Activated CD4-positive, alpha-beta memory T cell treated with anti-CD3 and anti-CD28 coated beads for 36 hours (primary cell): ENCODE measurements around the gene INTS13. TPM values are rescaled to one million over a fixed set of nuclear protein-coding genes. Genes with fewer than 3 reads are reported as not detected.

ENCODE experiments used
- CTCF ChIA-PET: fragments of 350-600 bp; sonication (Branson Sonifier 250); formaldehyde crosslinking; loops from one replicate; lab custom pipeline; 2021; ENCODE audit warnings: antibody characterized with exemption, inconsistent platforms; lab: Charles Lee
- POLR2A ChIA-PET: fragments of 350-600 bp; sonication (Branson Sonifier 250); formaldehyde crosslinking; loops from one replicate; lab custom pipeline; 2021; ENCODE audit warnings: antibody characterized with exemption; lab: Charles Lee
- DNase-seq: peaks from one replicate; pipeline ENCODE4 v3.0.0-alpha.2; 2020
- H3K27ac Mint-ChIP-seq: one replicate; pipeline ENCODE4 v1.8.0; 2021; ENCODE audit warnings: mixed read lengths
- H3K27me3 Mint-ChIP-seq: one replicate; pipeline ENCODE4 v1.8.0; 2021; ENCODE audit warnings: mixed read lengths
- H3K36me3 Mint-ChIP-seq: one replicate; pipeline ENCODE4 v1.8.0; 2021; ENCODE audit warnings: mixed read lengths
- H3K4me1 Mint-ChIP-seq: one replicate; pipeline ENCODE4 v1.8.0; 2021; ENCODE audit warnings: low read depth, mixed read lengths
- H3K4me3 Mint-ChIP-seq: one replicate; pipeline ENCODE4 v1.8.0; 2021; ENCODE audit warnings: mild to moderate bottlenecking, mixed read lengths
- H3K9me3 Mint-ChIP-seq: one replicate; pipeline ENCODE4 v1.8.0; 2021; ENCODE audit warnings: mixed read lengths
- intact Hi-C: fragments of 100-400 bp; cut with micrococcal nuclease; formaldehyde crosslinking; loops from one replicate; pipeline ENCODE4 v1.15.1; 2023
- total RNA-seq, 2 experiments: library from RNA; stranded (reverse); gene quantifications; one replicate each; pipeline ENCODE4 v1.2.3, GENCODE V29; 2021

The INTS13 gene
- total RNA-seq, 2 experiments from 2014 or later: 54.5 to 54.8 TPM

DNA sequence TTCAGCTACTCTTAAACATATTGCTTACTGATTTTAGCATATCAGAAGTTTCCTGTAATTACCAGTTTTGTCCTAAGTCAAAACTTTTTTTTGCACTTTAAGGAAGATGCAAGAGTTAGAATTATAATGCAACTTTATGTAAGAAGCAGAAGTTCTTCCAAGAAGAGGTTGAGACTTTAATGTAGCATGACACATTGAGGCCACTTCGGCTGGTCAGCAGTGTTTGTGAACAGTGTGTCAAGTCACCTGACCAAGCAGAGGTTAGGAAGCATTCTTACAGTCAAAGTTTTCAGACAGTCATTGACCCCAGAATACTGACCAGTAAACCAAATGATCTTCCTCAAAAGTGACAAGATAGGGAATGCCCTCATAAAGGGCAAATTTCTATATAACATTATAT lies 15.7 kb upstream of the INTS13 start:
- CTCF ChIA-PET: no interaction called here
- H3K9me3 Mint-ChIP-seq: peaks cover 4% of the 10 kb centered on the region
- POLR2A ChIA-PET: no interaction called here
- peaks cover 42% of the 10 kb centered on the region for H3K4me1 Mint-ChIP-seq
- H3K36me3 Mint-ChIP-seq: peaks cover 25% of the 10 kb centered on the region
- no peak for DNase-seq
- intact Hi-C loops: no loop called here
- no peak overlapping the region for H3K27ac Mint-ChIP-seq
- no peaks in the 10 kb centered on the region for H3K27me3 Mint-ChIP-seq
- H3K4me3 Mint-ChIP-seq: no peak overlapping the region

- Mint-ChIP-seq H3K27me3 (no peaks in the 10 kb centered on the region), H3K36me3 (peaks cover 33% of the 10 kb centered on the region), H3K4me3 (no peak overlapping the region), H3K27ac (peak overlapping the region; percentile 53), H3K4me1 (peaks cover 61% of the 10 kb centered on the region), H3K9me3 (peaks cover 13% of the 10 kb centered on the region)
- POLR2A ChIA-PET: no interaction called here
- CTCF ChIA-PET: no interaction called here
- intact Hi-C loops: no loop called here
- no peak for DNase-seq
Measured at GRCh38 chr12:26948309-26948708, 10.5 kb upstream of the INTS13 start.

DNA sequence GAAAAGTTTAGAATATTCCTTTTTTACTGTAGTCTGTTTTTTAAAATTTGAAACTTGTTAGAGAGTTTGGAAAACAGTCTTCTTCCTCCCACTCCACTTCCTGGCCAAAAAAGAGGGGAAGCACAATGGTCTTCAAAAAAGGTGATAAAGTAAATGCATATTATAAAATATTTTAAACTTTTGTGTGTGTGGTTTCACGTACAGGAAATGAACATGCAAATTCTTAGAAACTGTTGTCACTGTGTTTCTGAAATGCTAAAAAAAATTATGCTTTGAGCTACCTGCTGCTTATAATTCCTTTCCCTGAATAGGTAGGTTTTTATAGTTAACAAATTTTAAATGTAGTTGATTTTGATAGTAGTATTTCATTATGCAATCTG lies 3.4 kb upstream of the INTS13 start:
- Mint-ChIP-seq H3K36me3 (peaks cover 9% of the 10 kb centered on the region), H3K27me3 (no peaks in the 10 kb centered on the region), H3K27ac (peak overlapping the region; percentile 92), H3K4me3 (peak overlapping the region; percentile 67), H3K9me3 (no peaks in the 10 kb centered on the region), H3K4me1 (peaks cover 46% of the 10 kb centered on the region)
- intact Hi-C loops: loop anchor here (2.0 kb wide), 1 partner anchor 14 kb away; no protein-coding TSS in a partner anchor
- ChIA-PET CTCF (interaction anchor here (1.1 to 2.2 kb wide), 2 partner anchors 72 to 75 kb away, joined by 3 to 5 read pairs; no protein-coding TSS in a partner anchor), POLR2A (interaction anchor here (0.9 kb wide), 1 partner anchor 108 kb away, joined by 4 read pairs; the partner anchor contains the start of gene ITPR2)
- DNase-seq: no peak

DNA sequence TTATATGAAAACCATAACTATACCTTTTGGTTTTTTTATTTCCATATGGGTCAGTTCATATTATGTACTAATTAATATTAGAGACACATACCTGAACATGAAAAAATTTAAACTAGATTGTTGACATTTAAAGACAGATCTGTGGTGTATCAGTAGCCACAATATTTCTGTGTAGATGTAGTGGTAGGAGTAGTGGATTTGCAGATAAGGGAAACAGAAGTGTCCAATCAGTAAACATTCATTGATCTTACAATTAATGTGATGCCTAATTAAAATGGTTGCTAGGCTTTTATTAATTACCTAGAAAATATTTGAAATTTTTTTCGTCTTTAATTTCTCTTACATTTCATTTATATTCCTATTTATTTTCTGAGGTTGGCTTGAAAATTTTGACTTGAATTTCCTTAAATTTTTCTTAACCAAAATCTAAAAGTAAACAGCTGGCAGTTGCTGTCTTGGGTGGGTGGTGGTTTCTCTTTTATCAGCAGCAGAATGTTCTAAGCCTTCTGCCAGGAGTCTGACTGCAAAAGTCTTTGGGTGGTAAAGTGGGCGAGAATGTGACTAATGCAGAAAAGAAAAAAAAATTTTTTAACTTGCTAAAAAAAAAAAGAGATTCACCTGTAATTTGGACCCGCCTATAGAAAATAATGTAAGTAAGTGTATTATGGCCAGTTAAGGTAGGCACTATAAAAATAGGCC lies 2.9 kb upstream of the INTS13 start:
- intact Hi-C loops: loop anchor here (2.0 kb wide), 1 partner anchor 14 kb away; no protein-coding TSS in a partner anchor
- no peaks in the 10 kb centered on the region for H3K9me3 Mint-ChIP-seq
- ChIA-PET CTCF (interaction anchor here (2.2 kb wide), 1 partner anchor 75 kb away, joined by 5 read pairs; no protein-coding TSS in a partner anchor), POLR2A (interaction anchor here (0.9 kb wide), 1 partner anchor 107 kb away, joined by 4 read pairs; the partner anchor contains the start of gene ITPR2)
- H3K4me1 Mint-ChIP-seq: peaks cover 46% of the 10 kb centered on the region
- peaks cover 4% of the 10 kb centered on the region for H3K36me3 Mint-ChIP-seq
- DNase-seq: peak; percentile 36
- peak overlapping the region; percentile 67 for H3K4me3 Mint-ChIP-seq
- peak overlapping the region; percentile 92 for H3K27ac Mint-ChIP-seq
- no peaks in the 10 kb centered on the region for H3K27me3 Mint-ChIP-seq

- ChIA-PET POLR2A (no interaction called here), CTCF (no interaction called here)
- intact Hi-C loops: loop anchor here (2.0 to 10.0 kb wide), 5 partner anchors 15 to 845 kb away; partner anchors contain the start of genes KLHL42 and MANSC4
- no peak for DNase-seq
- H3K4me1 Mint-ChIP-seq: peaks cover 49% of the 10 kb centered on the region
- H3K4me3 Mint-ChIP-seq: peak overlapping the region; percentile 94
- H3K27me3 Mint-ChIP-seq: no peaks in the 10 kb centered on the region
- no peaks in the 10 kb centered on the region for H3K9me3 Mint-ChIP-seq
- H3K27ac Mint-ChIP-seq: peak overlapping the region; percentile 92
- H3K36me3 Mint-ChIP-seq: peaks cover 6% of the 10 kb centered on the region
Measured at GRCh38 chr12:26939953-26940352, 2.2 kb upstream of the INTS13 start.

DNA sequence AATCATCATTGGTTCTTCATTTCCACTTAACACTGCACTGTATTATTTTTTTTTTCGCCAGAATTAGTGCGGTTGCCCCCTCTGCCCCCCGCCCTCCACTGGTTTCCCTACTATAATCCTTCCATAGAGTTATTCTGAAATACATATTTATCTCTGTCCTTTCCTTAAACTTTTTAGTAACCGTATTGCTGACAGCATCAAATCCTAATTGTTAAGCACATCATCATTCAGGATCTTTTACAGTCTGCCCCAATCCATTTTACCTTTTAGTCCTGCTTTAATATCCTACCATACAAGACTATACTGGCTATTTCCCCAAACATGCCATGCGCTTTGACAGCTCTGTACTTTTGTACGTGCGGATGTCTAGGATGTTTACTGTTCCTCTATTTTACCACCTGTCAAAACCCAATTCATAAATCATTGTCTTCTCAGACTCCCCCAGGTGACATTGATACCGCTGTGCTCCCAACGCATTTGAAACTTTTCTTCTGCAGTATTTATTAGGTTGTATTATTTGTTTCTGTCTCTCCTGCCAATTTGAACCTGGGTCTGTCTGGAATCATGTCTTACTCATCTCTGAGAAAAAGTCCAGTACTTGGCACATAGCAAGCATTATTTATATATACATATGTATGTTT lies 1.5 kb upstream of the INTS13 start:
- no peaks in the 10 kb centered on the region for H3K9me3 Mint-ChIP-seq
- no peaks in the 10 kb centered on the region for H3K27me3 Mint-ChIP-seq
- ChIA-PET POLR2A (no interaction called here), CTCF (no interaction called here)
- H3K36me3 Mint-ChIP-seq: peaks cover 10% of the 10 kb centered on the region
- peak overlapping the region; percentile 94 for H3K4me3 Mint-ChIP-seq
- H3K27ac Mint-ChIP-seq: peak overlapping the region; percentile 98
- intact Hi-C loops: loop anchor here (2.0 to 10.0 kb wide), 4 partner anchors 87 to 845 kb away; partner anchors contain the start of genes KLHL42 and MANSC4
- peaks cover 51% of the 10 kb centered on the region for H3K4me1 Mint-ChIP-seq
- DNase-seq: no peak

GRCh38 chr12:26938701-26939062 lies 901 bp upstream of the INTS13 start:
- peaks cover 49% of the 10 kb centered on the region for H3K4me1 Mint-ChIP-seq
- CTCF ChIA-PET: no interaction called here
- peak overlapping the region; percentile 98 for H3K27ac Mint-ChIP-seq
- intact Hi-C loops: loop anchor here (1.0 to 10.0 kb wide), 9 partner anchors 34 to 846 kb away; partner anchors contain the start of genes ITPR2, KLHL42, MANSC4 and STK38L
- no peaks in the 10 kb centered on the region for H3K27me3 Mint-ChIP-seq
- H3K4me3 Mint-ChIP-seq: peak overlapping the region; percentile 94
- peak; percentile 44 for DNase-seq
- no peaks in the 10 kb centered on the region for H3K9me3 Mint-ChIP-seq
- peaks cover 10% of the 10 kb centered on the region for H3K36me3 Mint-ChIP-seq
- POLR2A ChIA-PET: no interaction called here

DNA sequence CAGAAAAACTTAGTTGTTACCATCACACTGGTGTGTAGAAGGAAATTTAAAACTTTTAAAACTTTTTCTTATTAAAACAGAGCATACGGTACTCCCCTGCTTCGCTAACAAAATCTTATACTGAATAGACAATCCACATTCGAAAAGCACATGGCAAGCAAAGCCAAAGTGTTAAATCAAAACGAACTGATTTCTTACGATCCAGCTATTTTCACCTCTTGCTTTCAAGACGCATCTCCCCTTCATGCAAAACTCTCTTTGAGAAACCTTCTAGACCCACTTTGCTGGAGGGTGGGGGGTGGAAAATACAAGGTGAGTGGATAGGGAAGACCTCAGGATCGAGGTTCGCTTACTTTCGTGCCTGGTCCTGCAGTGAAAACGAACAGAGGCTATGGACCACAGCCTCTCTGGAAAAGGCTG lies 328 bp downstream of the INTS13 start:
- ChIA-PET CTCF (interaction anchor here (1.2 kb wide), 1 partner anchor 77 kb away, joined by 8 read pairs; the partner anchor contains the start of gene TM7SF3), POLR2A (no interaction called here)
- no peak for DNase-seq
- Mint-ChIP-seq H3K4me3 (peak overlapping the region; percentile 94), H3K4me1 (peaks cover 49% of the 10 kb centered on the region), H3K9me3 (no peaks in the 10 kb centered on the region), H3K36me3 (peaks cover 20% of the 10 kb centered on the region), H3K27ac (peak overlapping the region; percentile 98), H3K27me3 (no peaks in the 10 kb centered on the region)
- intact Hi-C loops: loop anchor here (5.0 to 10.0 kb wide), 3 partner anchors 85 to 847 kb away; partner anchors contain the start of genes KLHL42 and MANSC4

DNA sequence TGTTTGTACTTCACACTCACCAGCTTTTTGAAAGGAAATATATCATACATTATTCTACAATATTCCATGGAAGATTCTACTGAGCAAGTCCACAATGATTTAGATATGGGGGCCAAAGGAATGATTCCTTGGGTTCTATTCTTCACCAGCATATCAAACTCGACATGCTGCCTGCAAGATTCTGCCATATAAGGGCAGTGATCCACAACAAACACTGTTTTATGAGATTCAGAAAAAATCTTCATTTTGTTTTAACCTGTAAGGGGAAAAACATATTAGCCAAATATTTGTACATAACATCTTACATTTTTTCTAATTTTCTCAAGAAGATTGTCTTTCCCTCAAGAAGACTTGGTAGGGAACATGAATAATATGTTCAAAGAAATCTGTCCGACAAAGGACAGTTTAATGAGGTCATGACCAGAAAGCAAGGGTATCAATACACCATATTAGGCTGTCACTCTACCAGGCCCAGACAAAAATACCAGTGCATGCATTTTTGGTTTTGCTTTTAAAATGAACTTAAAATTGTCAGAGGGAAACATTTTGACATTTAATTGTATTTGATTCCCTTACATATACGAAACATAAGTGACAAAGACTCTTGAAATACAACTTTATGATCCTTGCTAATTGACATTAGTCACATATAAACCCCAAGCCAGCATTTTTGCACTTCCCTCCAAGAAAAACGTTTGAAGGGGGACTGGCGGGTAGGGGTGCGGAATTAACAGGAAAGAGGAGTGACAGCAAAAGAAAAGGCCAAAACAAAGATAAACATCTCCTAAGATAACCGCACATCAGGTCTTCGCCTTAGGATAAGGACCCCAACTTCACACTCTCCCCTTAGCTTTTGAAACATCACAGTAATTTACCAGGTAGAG lies 980 bp downstream of the INTS13 start:
- H3K27ac Mint-ChIP-seq: peak overlapping the region; percentile 98
- H3K27me3 Mint-ChIP-seq: no peaks in the 10 kb centered on the region
- intact Hi-C loops: loop anchor here (5.0 to 10.0 kb wide), 3 partner anchors 84 to 848 kb away; partner anchors contain the start of genes KLHL42 and MANSC4
- ChIA-PET CTCF (interaction anchor here (1.0 to 2.0 kb wide), 4 partner anchors 51 to 369 kb away, joined by 4 to 10 read pairs (median 8); partner anchors contain the start of gene TM7SF3), POLR2A (interaction anchor here (1.0 kb wide), 1 partner anchor 77 kb away, joined by 3 read pairs; the partner anchor contains the start of gene TM7SF3)
- H3K9me3 Mint-ChIP-seq: no peaks in the 10 kb centered on the region
- H3K4me1 Mint-ChIP-seq: peaks cover 49% of the 10 kb centered on the region
- peak overlapping the region; percentile 94 for H3K4me3 Mint-ChIP-seq
- peaks cover 20% of the 10 kb centered on the region for H3K36me3 Mint-ChIP-seq
- DNase-seq: peak; percentile 27

GRCh38 chr12:26935636-26936378 lies 2.0 kb downstream of the INTS13 start:
- DNase-seq: peak; percentile 55
- intact Hi-C loops: loop anchor here (5.0 to 10.0 kb wide), 3 partner anchors 84 to 849 kb away; partner anchors contain the start of genes KLHL42 and MANSC4
- Mint-ChIP-seq H3K4me3 (peak overlapping the region; percentile 94), H3K27ac (peak overlapping the region; percentile 98), H3K36me3 (peaks cover 20% of the 10 kb centered on the region), H3K4me1 (peaks cover 47% of the 10 kb centered on the region), H3K9me3 (no peaks in the 10 kb centered on the region), H3K27me3 (no peaks in the 10 kb centered on the region)
- ChIA-PET CTCF (interaction anchor here (0.7 to 2.0 kb wide), 4 partner anchors 36 to 370 kb away, joined by 3 to 10 read pairs (median 6); partner anchors contain the start of gene TM7SF3), POLR2A (interaction anchor here (1.0 to 1.6 kb wide), 2 partner anchors 78 to 103 kb away, joined by 3 read pairs; partner anchors contain the start of genes ITPR2 and TM7SF3)
